ENCODE data around the gene MAP2K1. TPM values are rescaled to one million over a fixed set of nuclear protein-coding genes. Genes with fewer than 3 reads are reported as not detected.

The MAP2K1 gene
- total and polyA plus RNA-seq, 2 of the 4 experiments (the other 2 are of a cell fraction) = 34.7 to 37.8 TPM

- Histone ChIP-seq H2BK120ac (ENCODE audit: low read depth, low read length) (peak overlapping the region; percentile 35; the same call in 1 of the 2 replicates), H3K56ac (ENCODE audit: extremely low read depth, insufficient read depth, low read length) (no peak overlapping the region), H2BK5ac (ENCODE audit: low read depth, low read length, poor library complexity, severe bottlenecking) (peak overlapping the region; percentile 3), H3K18ac (ENCODE audit: low read depth, low read length) (no peak overlapping the region), H3K79me1 (ENCODE audit: low read depth in 1 of 2, low read length in 2 of 2) (peaks cover 34 to 61% of the 10 kb centered on the region in 2 experiments), H4K20me1 (ENCODE audit: insufficient read depth, low read length) (peaks cover 3% of the 10 kb centered on the region; the same call in 1 of the 2 replicates), H3K14ac (replicated peaks; ENCODE audit: low read depth, low read length) (peak overlapping the region; percentile 49), H3K4me1 (ENCODE audit: control insufficient read depth, insufficient read depth, low read length) (peaks cover 6% of the 10 kb centered on the region), H3K9me1 (ENCODE audit: insufficient read depth, low read length) (peaks cover 23% of the 10 kb centered on the region), H2AFZ (replicated peaks; ENCODE audit: low read length, poor library complexity) (peak overlapping the region; percentile 66), H2AK5ac (ENCODE audit: low read depth, low read length) (peak overlapping the region; percentile 62; the same call in 1 of the 2 replicates), H3K23ac (ENCODE audit: low read depth, low read length) (peak overlapping the region; percentile 55; the same call in 1 of the 2 replicates), H3K4me3 (ENCODE audit: insufficient read depth, low read depth, low read length) (no peak overlapping the region), H3K4ac (ENCODE audit: low read depth, low read length) (peak overlapping the region; percentile 73), H3K27me3 (ENCODE audit: control insufficient read depth, insufficient read depth, low read length) (no peaks in the 10 kb centered on the region), H2BK20ac (ENCODE audit: low read depth, low read length) (peak overlapping the region; percentile 18; the same call in 1 of the 2 replicates), H3K9me3 (ENCODE audit: control insufficient read depth, insufficient read depth, low read length) (no peaks in the 10 kb centered on the region), H2BK15ac (ENCODE audit: low read depth, low read length) (no peak overlapping the region; the same call in 2 of the 3 replicates), H3K36me3 (ENCODE audit: control insufficient read depth, insufficient read depth, low read length) (peaks cover 1% of the 10 kb centered on the region), H3K9ac (ENCODE audit: low read depth, low read length) (no peak overlapping the region), H4K91ac (ENCODE audit: insufficient read depth, low read depth, low read length) (peak overlapping the region; percentile 37; the same call in 1 of the 2 replicates), H4K8ac (ENCODE audit: low read depth in 2 of 2, low read length in 2 of 2) (peak overlapping the region in 1 of 2 experiments; percentile 77; a peak in 2 of 4 replicates), H4K5ac (ENCODE audit: low read depth, low read length) (no peak overlapping the region), H3K4me2 (ENCODE audit: low read depth, low read length) (no peak overlapping the region), H2AK9ac (replicated peaks; ENCODE audit: low read depth, low read length, poor library complexity) (peak overlapping the region; percentile 42), H3K27ac (ENCODE audit: insufficient read depth, low read length) (no peak overlapping the region)
- intact Hi-C loops (cut with micrococcal nuclease) (no loop called here), in situ Hi-C loops (cut with MboI; ENCODE audit: low sequenced_read_pairs) (no loop called here), dilution Hi-C loops (cut with HindIII; ENCODE audit: low sequenced_read_pairs, unreplicated experiment) (no loop called here)
- DNase-seq (peak; percentile 77), ATAC-seq (ENCODE audit: low read depth) (peak; percentile 89)
- ChIA-PET POLR2A (ENCODE audit: unreplicated experiment) (interaction anchor here (0.7 kb wide), 1 partner anchor 50 kb away, joined by 10 read pairs; no protein-coding TSS in a partner anchor), CTCF (no interaction called here)
- TF ChIP-seq CEBPB (IDR thresholded peaks at IDR 0.05; ENCODE audit: low read depth, low read length) = no peak
- no peak for TF ChIP-seq FOS (IDR thresholded peaks at IDR 0.05; ENCODE audit: low read depth, low read length)
- TF ChIP-seq BHLHE40 (IDR thresholded peaks at IDR 0.05; ENCODE audit: low read depth, low read length) = no peak
- TF ChIP-seq RFX5 (IDR thresholded peaks at IDR 0.05; ENCODE audit: low read depth, low read length) = no peak
- no peak for TF ChIP-seq CHD1 (IDR thresholded peaks at IDR 0.05; ENCODE audit: low read depth, low read length)
- TF ChIP-seq RAD21 (IDR thresholded peaks at IDR 0.05; ENCODE audit: low read length) = no peak
- no peak for TF ChIP-seq CTCF (conservative IDR thresholded peaks at IDR 0.05; ENCODE audit: low read depth, low read length)
- TF ChIP-seq MXI1 (IDR thresholded peaks at IDR 0.05; ENCODE audit: borderline replicate concordance, low read depth, low read length) = no peak
- TF ChIP-seq USF2 (IDR thresholded peaks at IDR 0.05; ENCODE audit: low read depth, low read length) = no peak
- no peak for TF ChIP-seq MAZ (IDR thresholded peaks at IDR 0.05; ENCODE audit: borderline replicate concordance, low read depth, low read length)
- no peak for TF ChIP-seq ELK1 (IDR thresholded peaks at IDR 0.05; ENCODE audit: borderline replicate concordance, low read depth, low read length)
- no peak for TF ChIP-seq SMC3 (IDR thresholded peaks at IDR 0.05; ENCODE audit: low read depth, low read length)
- no peak for TF ChIP-seq RCOR1 (IDR thresholded peaks at IDR 0.05; ENCODE audit: insufficient replicate concordance, low read length)
- no TSS peak for BruUV-seq (replicated peaks)
- no CpG with 5 or more reads among the region's 3 CpGs for WGBS, 2 experiments (ENCODE audit: extremely low coverage in 2 of 2, insufficient read length in 1 of 2)
Observed at GRCh38 chr15:66459818-66460615, 73.3 kb downstream of the MAP2K1 start.

Measured in IMR-90 (cell line).